Hippocampal formation (tissue), 2 donors: Measurements from ENCODE around the gene ZNF536.

Source experiments
- DNase-seq, 2 donors: peaks; one replicate each; lab custom pipeline; 2025; lab: John Stamatoyannopoulos, UW

Gene ZNF536

DNA sequence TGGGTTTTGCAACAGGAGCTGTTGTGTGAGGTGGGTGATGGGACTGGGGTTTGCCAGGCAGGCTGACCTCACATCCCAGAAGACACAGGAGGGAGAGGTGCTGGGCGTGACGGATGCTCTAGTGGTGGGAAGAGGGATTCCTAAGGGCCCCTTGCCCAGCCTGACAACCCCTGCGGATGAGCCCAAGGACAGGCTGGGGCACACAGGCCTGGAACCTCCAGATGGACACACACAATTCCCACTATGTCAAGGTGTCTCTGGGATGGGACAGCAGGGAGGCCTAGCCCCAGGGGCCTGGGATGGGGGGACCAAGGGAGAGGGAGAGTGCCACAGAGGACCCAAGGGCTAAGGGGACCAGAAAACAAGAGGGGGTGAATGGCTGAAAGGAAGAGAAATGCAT, 191.5 kb downstream of the ZNF536 start:
- DNase-seq: no peak

DNA sequence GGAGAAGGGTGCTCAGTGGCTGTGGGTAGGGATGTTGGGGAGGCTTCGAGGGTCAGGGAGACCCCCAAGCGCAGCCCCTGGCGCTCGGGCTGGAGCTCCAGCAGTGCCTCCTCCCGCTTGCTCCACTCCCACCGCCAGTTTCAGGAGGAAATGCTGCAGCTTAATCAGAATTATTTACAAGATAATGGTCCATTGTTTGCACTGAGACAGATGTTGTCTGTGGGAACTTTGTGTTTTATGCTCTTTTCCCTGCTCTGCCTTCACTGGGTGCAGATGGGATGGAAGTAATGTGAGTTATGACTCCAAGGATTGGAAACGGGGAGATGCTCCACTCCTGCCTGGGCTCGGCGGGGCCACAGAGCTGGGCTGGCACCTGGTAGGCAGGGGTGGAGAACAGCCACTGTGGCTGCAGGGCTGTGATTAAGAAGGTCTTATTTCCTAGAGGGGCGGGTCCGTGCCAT, 192.4 kb downstream of the ZNF536 start:
- DNase-seq: peak; percentile 41 to 90

- no peak for DNase-seq
Observed at GRCh38 chr19:30565636-30566035, 193.5 kb downstream of the ZNF536 start.

DNA sequence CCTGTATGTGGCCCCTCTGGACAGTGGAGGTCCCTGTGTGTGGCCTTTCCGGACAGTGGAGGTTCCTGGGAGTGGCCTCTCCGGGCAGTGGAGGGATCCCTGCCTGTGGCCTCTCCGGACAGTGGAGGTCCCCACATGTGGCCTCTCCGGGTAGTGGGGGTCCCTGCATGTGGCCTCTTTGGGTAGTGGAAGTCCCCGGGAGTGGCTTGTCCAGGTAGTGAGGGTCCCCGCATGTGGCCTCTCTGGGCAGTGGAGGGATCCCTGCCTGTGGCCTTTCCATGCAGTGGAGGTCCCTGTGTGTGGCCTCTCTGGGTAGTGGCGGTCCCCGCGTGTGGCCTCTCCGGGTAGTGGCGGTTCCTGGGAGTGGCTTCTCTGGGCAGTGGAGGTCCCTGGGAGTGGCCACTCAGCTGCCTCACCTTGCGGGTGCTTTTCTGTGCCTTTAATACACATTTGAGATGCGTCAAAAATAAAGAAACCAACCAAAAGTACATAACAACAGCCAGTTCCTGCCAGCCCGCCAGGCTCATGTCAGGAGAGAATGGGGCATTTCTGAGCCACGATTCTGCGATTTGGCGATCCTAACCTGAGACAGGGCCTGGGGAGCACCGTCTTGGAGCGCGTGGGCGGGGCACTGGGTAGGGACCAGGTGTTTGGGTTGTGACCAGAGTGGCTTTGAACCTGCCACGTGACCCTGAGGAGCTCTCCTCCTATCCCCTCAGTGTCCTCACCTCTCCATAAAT, 194.7 kb downstream of the ZNF536 start:
- DNase-seq: no peak

- DNase-seq: no peak
Observed at GRCh38 chr19:30567536-30568232, 195.5 kb downstream of the ZNF536 start.

GRCh38 chr19:30570194-30570593, 198.0 kb downstream of the ZNF536 start:
- no peak for DNase-seq

DNA sequence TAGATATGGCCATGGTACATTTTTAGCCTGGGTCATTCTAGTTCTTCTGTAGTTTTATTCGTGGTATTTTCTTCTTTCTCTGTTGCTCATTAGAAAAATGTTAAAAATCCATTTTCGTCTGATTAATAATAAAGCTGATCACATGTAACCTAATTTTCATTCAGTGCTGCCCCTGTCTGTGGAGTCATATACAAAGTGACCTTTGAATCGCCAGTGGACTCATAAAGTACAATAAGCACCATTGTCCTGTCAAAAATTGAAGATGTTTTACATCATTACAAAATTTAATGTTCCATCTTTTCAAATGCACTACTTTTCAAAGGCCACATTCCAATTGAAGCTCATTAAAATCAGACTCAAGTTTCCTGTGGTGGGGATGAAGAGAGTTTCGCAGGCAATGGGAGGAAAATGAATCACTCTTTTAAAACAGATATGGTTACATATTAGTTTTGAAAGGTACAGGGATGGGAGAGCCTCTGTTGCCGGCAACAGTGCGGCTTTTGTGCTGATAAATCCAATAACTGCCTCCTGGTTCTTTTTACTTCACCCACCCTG, 205.4 kb downstream of the ZNF536 start:
- peak in 1 of 2 donors; percentile 26 for DNase-seq

GRCh38 chr19:30579419-30579818, 207.2 kb downstream of the ZNF536 start:
- DNase-seq: no peak

DNA sequence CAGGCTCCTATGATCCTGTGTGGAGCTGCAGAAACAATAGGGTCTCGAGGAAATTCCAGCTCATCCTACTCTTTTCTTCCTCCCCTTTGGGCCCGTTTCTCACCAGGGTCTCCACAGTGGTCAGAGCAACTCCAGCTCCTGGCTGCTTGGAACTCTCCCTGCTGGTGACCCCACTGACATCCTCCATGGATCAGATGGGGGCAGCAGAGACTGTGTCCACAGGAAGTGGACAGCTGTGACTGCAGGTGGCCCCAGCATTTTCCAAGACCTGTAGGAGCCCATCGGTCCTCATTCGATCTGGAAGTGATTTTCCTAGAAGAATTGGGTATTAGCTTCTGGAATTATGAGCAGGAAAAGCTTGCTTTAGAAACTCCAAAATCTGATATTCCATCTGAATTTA, 208.5 kb downstream of the ZNF536 start:
- peak in 1 of 2 donors; percentile 41 for DNase-seq

- DNase-seq: no peak
Observed at GRCh38 chr19:30584090-30584489, 211.9 kb downstream of the ZNF536 start.

DNA sequence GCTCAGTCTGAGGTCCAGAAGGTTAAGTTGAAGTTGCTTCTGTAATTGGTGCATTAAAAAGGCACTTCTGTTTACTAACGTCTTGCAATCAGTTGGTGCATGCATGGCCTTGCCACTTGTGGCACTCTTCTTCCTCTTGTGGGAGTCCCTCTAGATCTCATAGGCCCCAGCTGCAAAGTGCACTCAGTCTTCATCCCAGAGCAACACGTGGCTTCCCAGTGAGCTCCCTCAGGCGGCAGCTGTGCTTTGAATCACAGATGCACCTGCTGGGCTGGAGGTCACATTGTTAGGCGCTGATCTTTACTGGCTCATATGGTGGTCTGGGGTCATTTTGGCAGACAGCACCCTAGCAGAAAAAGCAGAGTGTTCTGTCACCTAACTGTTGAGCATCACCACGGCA, 215.7 kb downstream of the ZNF536 start:
- peak; percentile 9 to 27 for DNase-seq

DNA sequence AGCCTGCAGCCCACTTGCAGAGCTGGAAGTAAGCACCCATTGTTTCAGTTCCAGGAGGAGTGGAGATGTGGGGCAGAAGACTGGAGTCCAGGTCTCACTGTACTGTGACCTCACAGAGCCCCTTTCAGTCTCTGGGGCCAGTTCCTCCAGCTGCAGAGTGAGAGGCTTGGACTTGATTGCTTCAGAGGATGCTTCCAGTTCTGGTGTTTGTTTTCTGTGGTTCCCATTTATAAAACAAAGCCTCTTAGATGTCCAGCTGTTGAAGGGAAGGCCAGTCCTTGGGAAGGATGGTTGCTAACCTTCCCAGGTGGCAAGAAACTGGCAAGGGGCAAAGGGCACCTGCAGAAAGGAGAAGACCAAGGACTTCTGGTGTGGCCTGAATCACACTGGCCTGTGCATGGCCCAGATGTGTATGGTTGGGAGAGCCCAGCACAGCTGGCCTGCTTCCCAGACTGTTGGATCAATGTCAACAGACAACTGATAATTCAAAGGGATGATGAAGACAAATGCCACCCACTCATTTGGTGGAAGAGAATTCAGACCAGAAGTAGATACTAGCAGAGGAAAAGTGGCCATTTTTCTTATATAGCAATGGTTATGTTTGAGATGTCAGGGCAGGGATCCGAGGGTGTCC, 218.5 kb downstream of the ZNF536 start:
- DNase-seq: peak; percentile 46 to 66

DNA sequence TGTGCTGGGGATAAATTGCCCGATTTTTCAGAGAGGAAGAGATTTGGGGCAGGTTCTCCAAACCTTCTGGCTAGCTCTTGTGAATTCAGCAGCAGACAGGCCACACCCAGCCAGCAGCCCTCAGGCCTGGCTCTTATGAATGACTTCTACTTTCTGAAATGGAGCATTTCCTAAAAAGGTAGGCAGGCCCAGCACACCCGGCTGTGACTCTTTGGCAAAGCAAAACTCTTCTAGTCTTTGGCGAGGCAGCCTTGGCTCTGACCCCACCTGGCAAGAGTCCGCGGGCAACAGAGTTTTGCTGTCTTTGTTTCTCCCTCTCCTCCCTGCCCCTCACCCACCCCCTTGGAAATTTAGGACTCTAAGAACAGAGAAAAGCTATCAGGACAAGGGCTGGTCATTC, 221.2 kb downstream of the ZNF536 start:
- peak in 1 of 2 donors; percentile 20 for DNase-seq

GRCh38 chr19:30593975-30594745, 222.0 kb downstream of the ZNF536 start:
- DNase-seq: no peak

DNA sequence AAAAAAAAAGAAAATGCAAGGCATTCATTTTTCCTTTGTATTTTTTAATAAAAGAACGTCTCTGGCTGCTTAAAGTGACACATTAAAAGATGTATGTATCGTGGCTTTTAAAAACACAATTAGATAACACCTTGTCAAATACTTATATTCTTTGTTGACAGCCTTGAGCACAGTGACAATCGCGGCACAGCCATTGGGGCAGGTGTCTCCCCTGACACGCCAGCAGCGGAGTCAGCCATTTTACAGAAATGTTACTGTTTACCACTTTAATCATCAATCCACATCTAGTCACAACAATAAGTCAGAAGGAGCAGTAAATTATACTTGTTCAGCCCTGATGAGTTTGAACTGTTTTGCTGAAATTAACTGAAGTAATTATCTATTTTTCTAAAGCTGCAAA, 224.1 kb downstream of the ZNF536 start:
- no peak for DNase-seq

DNA sequence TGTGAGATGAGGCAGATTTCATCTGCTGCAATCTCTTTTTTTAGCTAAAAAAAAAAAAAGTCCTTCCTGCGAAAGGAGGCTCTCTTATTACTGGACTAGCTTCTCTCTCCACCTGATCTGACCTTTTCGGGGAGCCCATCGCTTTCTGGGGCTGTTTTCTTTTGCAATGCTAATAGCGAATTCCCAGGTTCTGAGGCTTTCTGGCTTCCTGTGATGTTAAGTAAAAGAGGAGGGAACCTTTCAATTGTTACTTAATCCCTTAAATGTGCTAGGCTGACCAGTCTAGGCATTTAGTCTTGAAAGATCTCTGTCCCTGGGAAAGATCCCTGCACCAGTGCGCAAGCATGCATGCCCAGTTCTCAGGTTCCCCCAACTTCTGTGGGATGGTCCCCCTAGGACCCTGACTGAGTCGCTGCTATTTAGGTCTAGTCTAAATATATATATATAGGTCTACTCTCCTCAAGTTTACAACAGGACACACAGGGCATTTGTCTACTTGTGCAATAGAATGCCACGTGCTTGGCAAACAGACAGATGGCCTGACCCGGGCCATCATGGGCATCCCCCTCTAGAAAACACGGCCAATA, 224.7 kb downstream of the ZNF536 start:
- no peak for DNase-seq

- no peak for DNase-seq
Observed at GRCh38 chr19:30598688-30599087, 226.5 kb downstream of the ZNF536 start.

DNA sequence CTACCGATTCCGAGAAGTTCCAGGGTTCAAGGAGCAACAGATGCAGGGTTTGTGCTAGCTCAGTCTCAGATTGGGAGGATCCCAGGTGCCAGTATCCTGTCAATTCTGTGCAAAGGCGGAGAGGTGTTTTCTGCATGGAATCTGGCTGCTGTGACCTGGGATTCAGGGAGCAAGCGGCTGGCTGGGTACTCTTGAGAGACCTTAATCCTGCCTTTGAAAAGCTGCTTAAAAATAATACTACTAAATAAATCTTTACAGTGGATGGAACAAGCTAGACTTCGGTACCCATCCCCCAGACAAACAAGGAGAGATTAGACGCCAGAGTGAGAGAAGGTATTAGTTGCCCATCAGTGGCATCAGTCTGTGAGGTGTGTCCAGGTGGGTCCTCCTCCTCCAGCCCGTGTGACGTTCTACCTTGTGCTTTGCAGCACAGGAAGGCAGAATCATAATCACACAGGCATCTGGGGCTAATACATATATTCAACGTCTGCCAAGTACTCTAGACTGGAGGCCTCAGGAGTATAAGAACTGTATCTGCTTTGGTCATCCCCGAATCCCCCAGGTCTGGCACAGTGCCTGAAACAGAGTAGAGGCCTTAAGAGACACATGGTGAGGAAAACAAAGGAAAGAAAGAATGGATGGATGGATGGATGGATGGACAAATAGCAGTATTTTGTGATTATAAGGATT, 230.6 kb downstream of the ZNF536 start:
- DNase-seq: no peak

GRCh38 chr19:30604657-30605056, 232.5 kb downstream of the ZNF536 start:
- DNase-seq: no peak

GRCh38 chr19:30605333-30605732, 233.1 kb downstream of the ZNF536 start:
- DNase-seq: no peak
